DND-41 (cell line): ENCODE data around the gene UPK1A.
"Not testable (repeated sequence)": the region's sequence is repeated elsewhere in the genome, so short reads cannot be mapped to it uniquely, and the experiment has no call there.

Source experiments
- ATAC-seq: fragments of 200-7000 bp; cut with Tn5 transposase; 3 replicates; pipeline ENCODE4 v1.9.1; 2021; ENCODE audit warnings: low read depth; ENCODE audit not compliant: insufficient read depth
- DNase-seq: peaks from one replicate; pipeline ENCODE4 v3.0.0-alpha.2; 2020
- H2AFZ ChIP-seq: 2 replicates; pipeline ENCODE4 v1.6.0; 2012; ENCODE audit warnings: low read depth, low read length
- H3K27ac ChIP-seq: 2 replicates; pipeline ENCODE4 v1.5.1; 2012; ENCODE audit warnings: low read length, inconsistent platforms
- H3K27me3 ChIP-seq: fragments of 200-600 bp; sonication (generic); 2 replicates; pipeline ENCODE4 v1.6.0; 2012; ENCODE audit warnings: low read length, mild to moderate bottlenecking, inconsistent platforms; ENCODE audit not compliant: insufficient read depth, poor library complexity
- H3K36me3 ChIP-seq: 2 replicates; pipeline ENCODE4 v1.5.1; 2012; ENCODE audit warnings: low read length, inconsistent platforms; ENCODE audit not compliant: insufficient read depth
- H3K4me1 ChIP-seq: 2 replicates; pipeline ENCODE4 v1.5.1; 2012; ENCODE audit warnings: mild to moderate bottlenecking, low read length; ENCODE audit not compliant: insufficient read depth
- H3K4me2 ChIP-seq: 2 replicates; pipeline ENCODE4 v1.6.0; 2012; ENCODE audit warnings: mild to moderate bottlenecking, moderate library complexity, low read length, inconsistent platforms; ENCODE audit not compliant: insufficient read depth
- H3K4me3 ChIP-seq, 2 experiments: fragments of 200-600 bp in 1 of 2; shearing (Covaris generic) in 1 of 2; 2 replicates each; pipeline ENCODE4 v1.5.1; 2012 to 2016; ENCODE audit warnings: inconsistent platforms in 2 of 2, low read length in 2 of 2, mild to moderate bottlenecking in 2 of 2, low read depth in 1 of 2, moderate library complexity in 1 of 2
- H3K79me2 ChIP-seq: 2 replicates; pipeline ENCODE4 v1.6.0; 2012; ENCODE audit warnings: low read length, inconsistent platforms; ENCODE audit not compliant: insufficient read depth
- H3K9ac ChIP-seq: 2 replicates; pipeline ENCODE4 v1.6.0; 2012; ENCODE audit warnings: low read depth, mild to moderate bottlenecking, inconsistent platforms, low read length, moderate library complexity
- H3K9me3 ChIP-seq: 2 replicates; pipeline ENCODE4 v1.5.1; 2012; ENCODE audit warnings: low read length, moderate library complexity, mild to moderate bottlenecking, inconsistent platforms; ENCODE audit not compliant: insufficient read depth, severe bottlenecking
- H4K20me1 ChIP-seq: 2 replicates; pipeline ENCODE4 v1.6.0; 2012; ENCODE audit warnings: low read length; ENCODE audit not compliant: insufficient read depth
- CTCF ChIP-seq: IDR thresholded peaks from 2 replicates; pipeline ENCODE4 v1.5.1; 2012; ENCODE audit warnings: borderline replicate concordance, low read length, moderate library complexity, mild to moderate bottlenecking; ENCODE audit not compliant: poor library complexity, severe bottlenecking; ENCODE audit errors: extremely low read depth
- EZH2 ChIP-seq: IDR thresholded peaks from 3 replicates; pipeline ENCODE4 v1.6.1; 2012; ENCODE audit warnings: borderline replicate concordance, low read depth, mild to moderate bottlenecking, moderate library complexity, low read length, inconsistent platforms; ENCODE audit not compliant: severe bottlenecking

Gene UPK1A

GRCh38 chr19:35650581-35650980, 15.7 kb upstream of the UPK1A start:
- H3K4me3 ChIP-seq: no peak overlapping the region
- no peak for ATAC-seq

DNA sequence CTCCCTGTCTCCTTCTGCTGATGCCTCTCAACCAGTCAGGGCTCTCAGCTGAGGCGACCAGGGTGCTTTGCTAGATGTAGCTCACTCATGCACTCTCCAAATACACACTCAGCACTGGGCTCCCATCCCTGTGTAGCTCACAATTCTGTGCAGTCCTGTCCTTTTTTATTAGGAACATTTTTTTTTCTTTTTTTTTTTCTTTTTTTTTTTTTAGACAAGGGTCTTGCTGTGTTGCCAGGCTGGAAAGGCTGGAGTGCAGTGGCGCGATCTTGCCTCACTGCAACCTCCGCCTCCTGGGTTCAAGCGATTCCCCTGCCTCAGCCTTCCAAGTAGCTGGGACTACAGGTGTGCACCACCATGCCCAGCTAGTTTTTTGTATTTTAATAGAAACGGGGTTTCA, 11.5 kb upstream of the UPK1A start:
- H3K4me3 ChIP-seq, ATAC-seq, H3K4me2 ChIP-seq, H4K20me1 ChIP-seq, H2AFZ ChIP-seq, DNase-seq, H3K9ac ChIP-seq, H3K27ac ChIP-seq, H3K9me3 ChIP-seq, H3K27me3 ChIP-seq: not testable (repeated sequence)
- Histone ChIP-seq H3K36me3 (peaks cover 74% of the 10 kb centered on the region), H3K4me1 (peaks cover 14% of the 10 kb centered on the region; the same call in 1 of the 2 replicates), H3K79me2 (peaks cover 23% of the 10 kb centered on the region)

More at GRCh38 chr19:35650581-35650980, 15.7 kb upstream of the UPK1A start:
- Histone ChIP-seq H3K79me2 (peaks cover 40% of the 10 kb centered on the region), H2AFZ (no peak overlapping the region), H3K27ac (no peak overlapping the region), H3K27me3 (no peaks in the 10 kb centered on the region), H3K4me2 (peak overlapping the region; percentile 34; the same call in 1 of the 2 replicates), H3K4me1 (peaks cover 42% of the 10 kb centered on the region), H3K9ac (no peak overlapping the region), H3K36me3 (peaks cover 39% of the 10 kb centered on the region), H3K9me3 (no peaks in the 10 kb centered on the region), H4K20me1 (peaks cover 8% of the 10 kb centered on the region; the same call in 1 of the 2 replicates)
- no peak for DNase-seq
- TF ChIP-seq EZH2 (no peak), CTCF (no peak)

GRCh38 chr19:35655600-35655999, 10.7 kb upstream of the UPK1A start:
- Histone ChIP-seq H3K4me1 (peaks cover 7% of the 10 kb centered on the region; the same call in 1 of the 2 replicates), H3K9me3 (no peaks in the 10 kb centered on the region), H3K27me3 (no peaks in the 10 kb centered on the region), H3K36me3 (peaks cover 70% of the 10 kb centered on the region), H3K27ac (no peak overlapping the region), H2AFZ (no peak overlapping the region), H3K4me3 (no peak overlapping the region), H4K20me1 (peaks cover 4% of the 10 kb centered on the region; the same call in 1 of the 2 replicates), H3K79me2 (peaks cover 15% of the 10 kb centered on the region), H3K4me2 (no peak overlapping the region), H3K9ac (no peak overlapping the region)
- TF ChIP-seq CTCF (no peak), EZH2 (no peak)
- ATAC-seq: no peak
- no peak for DNase-seq

- Histone ChIP-seq H3K27me3 (no peaks in the 10 kb centered on the region), H3K79me2 (peaks cover 6% of the 10 kb centered on the region; the same call in 1 of the 2 replicates), H3K4me3 (no peak overlapping the region), H3K4me1 (no peaks in the 10 kb centered on the region), H3K9me3 (no peaks in the 10 kb centered on the region), H3K4me2 (no peak overlapping the region), H4K20me1 (peaks cover 4% of the 10 kb centered on the region; the same call in 1 of the 2 replicates), H2AFZ (no peak overlapping the region), H3K9ac (no peak overlapping the region), H3K27ac (no peak overlapping the region), H3K36me3 (peaks cover 64% of the 10 kb centered on the region)
- no peak for TF ChIP-seq EZH2
- no peak for TF ChIP-seq CTCF
- ATAC-seq (no peak), DNase-seq (no peak)
These were observed 9.6 kb upstream of the UPK1A start for GRCh38 chr19:35656700-35657099.
